GM12878 (cell line): ENCODE data around the gene SETBP1. TPM values are rescaled to one million over a fixed set of nuclear protein-coding genes. Genes with fewer than 3 reads are reported as not detected.

Experiments
- ATAC-seq: fragments of 200-7000 bp; cut with Tn5 transposase; 3 replicates; pipeline ENCODE4 v1.9.1; 2020; ENCODE audit warnings: mild to moderate bottlenecking, moderate library complexity
- BruUV-seq: library from RNA; stranded (reverse); fragments of 400-500 nt; replicated peaks from 2 replicates; lab custom pipeline; 2021; lab: Mats Ljungman, UMichigan
- CTCF ChIA-PET: fragments of 300-600 bp; sonication (Branson Sonifier 250); formaldehyde crosslinking; extraction: SDS; loops from one replicate; lab custom pipeline; 2021; ENCODE audit warnings: inconsistent platforms; lab: Yijun Ruan, JAX
- POLR2A ChIA-PET: fragments of 350-600 bp; formaldehyde crosslinking; extraction: SDS; loops from one replicate; lab custom pipeline; 2021; ENCODE audit warnings: inconsistent platforms; lab: Charles Lee
- RAD21 ChIA-PET: fragments of 300-600 bp; sonication (Branson Sonifier 250); formaldehyde crosslinking; loops from one replicate; lab custom pipeline; 2023; ENCODE audit warnings: antibody characterized with exemption; ENCODE audit not compliant: unreplicated experiment; lab: Charles Lee
- SMC1A ChIA-PET: fragments of 300-600 bp; sonication (Branson Sonifier 250); formaldehyde crosslinking; loops from one replicate; lab custom pipeline; 2023; ENCODE audit not compliant: unreplicated experiment, uncharacterized antibody; lab: Charles Lee
- DNase-seq: peaks from one replicate; pipeline ENCODE4 v3.0.0-alpha.2; 2011; ENCODE audit warnings: low read depth, low spot score
- FAIRE-seq: peaks from 3 replicates; lab custom pipeline; 2011; peaks lifted over from hg19 to GRCh38; lab: Jason Lieb, UNC
- H2AFZ ChIP-seq: 2 replicates; pipeline ENCODE4 v1.6.0; 2011; ENCODE audit warnings: low read depth, low read length, control low read depth; ENCODE audit not compliant: control insufficient read depth
- H3K27ac ChIP-seq: 2 replicates; pipeline ENCODE4 v1.5.1; 2011; ENCODE audit warnings: control low read depth; ENCODE audit not compliant: control insufficient read depth, insufficient read depth
- H3K27me3 ChIP-seq, 2 experiments: replicated peaks in 1 of 2; 2 replicates each; pipeline versions ENCODE4 v1.6.0 to v1.6.1; 2011; ENCODE audit warnings: low read length in 1 of 2; ENCODE audit not compliant: control insufficient read depth in 2 of 2, insufficient read depth in 2 of 2
- H3K36me3 ChIP-seq, 2 experiments: 2 replicates each; pipeline ENCODE4 v1.5.1; 2011; ENCODE audit warnings: low read length in 1 of 2; ENCODE audit not compliant: control insufficient read depth in 2 of 2, insufficient read depth in 2 of 2
- H3K4me1 ChIP-seq: 2 replicates; pipeline ENCODE4 v1.6.1; 2011; ENCODE audit warnings: mild to moderate bottlenecking, low read length, moderate library complexity, mixed read lengths; ENCODE audit not compliant: control insufficient read depth, insufficient read depth
- H3K4me2 ChIP-seq: 2 replicates; pipeline ENCODE4 v1.6.0; 2011; ENCODE audit warnings: control low read depth; ENCODE audit not compliant: control insufficient read depth, insufficient read depth
- H3K4me3 ChIP-seq: fragments of 200-600 bp; sonication (generic); 2 replicates; pipeline ENCODE4 v1.5.1; 2016
- H3K79me2 ChIP-seq: 2 replicates; pipeline ENCODE4 v1.6.0; 2011; ENCODE audit warnings: low read length; ENCODE audit not compliant: control insufficient read depth, insufficient read depth
- H3K9ac ChIP-seq: 2 replicates; pipeline ENCODE4 v1.8.0; 2011; ENCODE audit warnings: low read length, control low read depth, mixed read lengths; ENCODE audit not compliant: control insufficient read depth, insufficient read depth
- H3K9me3 ChIP-seq: replicated peaks from 3 replicates; pipeline ENCODE4 v1.5.1; 2011; ENCODE audit warnings: mild to moderate bottlenecking, low read length; ENCODE audit not compliant: control insufficient read depth, insufficient read depth
- H4K20me1 ChIP-seq: 2 replicates; pipeline ENCODE4 v1.6.0; 2011; ENCODE audit not compliant: control insufficient read depth, insufficient read depth
- ATF3 ChIP-seq: IDR thresholded peaks from 2 replicates; pipeline ENCODE4 v1.6.1; 2011; ENCODE audit warnings: low read depth, mild to moderate bottlenecking, low read length, moderate library complexity, borderline replicate concordance; ENCODE audit errors: extremely low read depth
- CBX3 ChIP-seq: fragments of 200-600 bp; sonication (generic); IDR thresholded peaks from 2 replicates; pipeline ENCODE4 v1.6.1; 2016; ENCODE audit warnings: low read depth, borderline replicate concordance
- EP300 ChIP-seq, 2 experiments: fragments of 150-350 bp in 1 of 2; IDR thresholded peaks; 2 replicates each; pipeline ENCODE4 v1.6.1; 2011 to 2012; ENCODE audit warnings: low read depth in 2 of 2, low read length in 2 of 2, borderline replicate concordance in 1 of 2, improper control_type of control experiment in 1 of 2, inconsistent platforms in 1 of 2; ENCODE audit not compliant: control insufficient read depth in 1 of 2
- EZH2 ChIP-seq: IDR thresholded peaks from 2 replicates; pipeline ENCODE4 v1.6.1; 2012; ENCODE audit warnings: low read depth, mild to moderate bottlenecking, control low read depth, inconsistent platforms, low read length, borderline replicate concordance; ENCODE audit not compliant: control insufficient read depth
- FOS ChIP-seq: IDR thresholded peaks from 3 replicates; pipeline ENCODE4 v1.6.1; 2011; ENCODE audit warnings: borderline replicate concordance; ENCODE audit not compliant: insufficient read length; ENCODE audit errors: extremely low read depth
- IRF4 ChIP-seq: IDR thresholded peaks from 2 replicates; pipeline ENCODE4 v1.6.1; 2011; ENCODE audit warnings: low read depth, low read length
- MTA2 ChIP-seq: fragments of 450-650 bp; IDR thresholded peaks from 2 replicates; pipeline ENCODE4 v1.6.1; 2016; ENCODE audit warnings: low read depth, mild to moderate bottlenecking, moderate library complexity
- NR2C1 ChIP-seq: fragments of 450-650 bp; IDR thresholded peaks from 2 replicates; pipeline ENCODE4 v1.6.1; 2017; ENCODE audit warnings: antibody characterized with exemption, mild to moderate bottlenecking, moderate library complexity
- PAX8 ChIP-seq: fragments of 450-650 bp; IDR thresholded peaks from 2 replicates; pipeline ENCODE4 v1.6.1; 2017; ENCODE audit warnings: mild to moderate bottlenecking, moderate library complexity
- POLR2A ChIP-seq: IDR thresholded peaks from 2 replicates; pipeline ENCODE4 v1.6.1; 2011; ENCODE audit warnings: low read depth, mild to moderate bottlenecking, low read length
- SMARCA5 ChIP-seq: fragments of 450-650 bp; IDR thresholded peaks from 2 replicates; pipeline ENCODE4 v1.6.1; 2017; ENCODE audit warnings: mild to moderate bottlenecking
- SMC3 ChIP-seq: IDR thresholded peaks from 2 replicates; pipeline ENCODE4 v1.6.1; 2011; ENCODE audit warnings: low read length, improper control_type of control experiment, borderline replicate concordance
- ZBTB4 ChIP-seq: fragments of 450-650 bp; formaldehyde crosslinking; IDR thresholded peaks from 2 replicates; pipeline ENCODE4 v1.4.0; 2022; ENCODE audit warnings: mild to moderate bottlenecking, moderate library complexity
- ZNF24 ChIP-seq: fragments of 450-650 bp; IDR thresholded peaks from 2 replicates; pipeline ENCODE4 v1.6.1; 2017; ENCODE audit warnings: antibody characterized with exemption, mild to moderate bottlenecking
- WGBS: methylation state at CpG from one replicate; pipeline ENCODE4 v1.1.6; 2016; ENCODE audit warnings: low lambda C conversion rate; ENCODE audit not compliant: insufficient replicate concordance, insufficient coverage; ENCODE audit errors: missing lambda C conversion rate; 5-methylcytosine and 5-hydroxymethylcytosine counted together
- in situ Hi-C: fragments of 300-500 bp; cut with MboI; formaldehyde crosslinking; loops from 9 replicates; pipeline ENCODE4 v1.14.3; 2018; ENCODE audit warnings: mixed read lengths
- intact Hi-C: fragments of 100-400 bp; cut with micrococcal nuclease; formaldehyde crosslinking; loops from one replicate; pipeline ENCODE4 v1.14.2; 2022; ENCODE audit not compliant: unreplicated experiment
- polyA plus RNA-seq, 11 experiments: library from polyadenylated mRNA; depleted of rRNA in 4 of 11; unstranded in 6 of 11; stranded (reverse) in 5 of 11; fragments of >200 nt; fragmentation: Nextera tagmentation in 4 of 11; fragmentation: Illumina TruSeq in 1 of 11; extraction: Ambion mirVana in 4 of 11; extraction: Trizol in 1 of 11; gene quantifications; 1 replicate in 1 of 11; 2 replicates in 10 of 11; pipeline versions ENCODE4 v1.2.1 to v1.2.3, GENCODE V29; 2011 to 2016; ENCODE audit warnings: inconsistent platforms in 2 of 11, missing spikeins in 2 of 11, low read depth in 1 of 11
- total RNA-seq, 4 experiments: library from RNA; depleted of rRNA in 3 of 4; stranded (reverse); fragments of >200 nt in 3 of 4; fragmentation: Illumina TruSeq in 1 of 4; extraction: Trizol in 1 of 4; gene quantifications; 2 replicates each; pipeline versions ENCODE4 v1.2.1 to v1.2.3, GENCODE V29; 2013 to 2021
- TF ChIP-seq, protein P1 (sequence below): IDR thresholded peaks from 2 replicates; pipeline ENCODE4 v1.6.1; 2011; ENCODE audit warnings: borderline replicate concordance, low read depth, mild to moderate bottlenecking, moderate library complexity, low read length; ENCODE audit not compliant: insufficient read depth, poor library complexity, severe bottlenecking

SETBP1 gene
- total and polyA plus RNA-seq, 10 of the 15 experiments (the other 5 are each of a cell fraction or from before 2014, with no cell fraction given) = 0.99 to 29.7 (median 8.3) TPM

DNA sequence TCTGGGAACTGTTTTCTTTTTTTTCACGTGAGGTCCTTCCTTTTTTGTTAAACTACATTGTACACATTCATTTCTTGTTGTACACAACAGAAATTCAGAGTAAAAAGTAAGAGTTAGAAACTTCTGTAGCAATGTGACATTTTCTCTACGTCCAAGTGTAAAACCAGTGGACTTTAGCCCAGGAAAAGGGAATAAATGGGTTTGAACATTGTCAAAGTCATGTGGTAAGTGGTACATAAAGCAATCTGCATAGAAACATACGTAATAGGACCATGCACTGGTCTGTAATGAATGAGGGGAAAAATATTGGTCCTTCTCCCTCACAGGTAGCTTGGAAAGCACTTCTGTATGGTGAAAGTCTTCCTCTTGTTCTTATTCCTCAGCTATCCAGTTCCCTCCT lies 421.4 kb downstream of the SETBP1 start:
- DNase-seq (no peak), FAIRE-seq (no peak), ATAC-seq (no peak)
- H3K9ac ChIP-seq = no peak overlapping the region
- ChIA-PET CTCF (interaction anchor here (0.8 to 1.5 kb wide), 5 partner anchors 15 to 201 kb away, joined by 3 to 8 read pairs (median 3); no protein-coding TSS in a partner anchor), POLR2A (interaction anchor here (1.4 kb wide), 1 partner anchor 8 kb away, joined by 3 read pairs; no protein-coding TSS in a partner anchor), RAD21 (interaction anchor here (1.1 to 6.3 kb wide), 3 partner anchors 95 to 215 kb away, joined by 3 to 37 read pairs (median 6); no protein-coding TSS in a partner anchor), SMC1A (interaction anchor here (0.9 to 6.9 kb wide), 14 partner anchors 9 to 372 kb away, joined by 3 to 46 read pairs (median 4); no protein-coding TSS in a partner anchor)
- 0 out of 2 replicates have a peak overlapping the region, but pooled peaks have one; percentile 26 for H3K27ac ChIP-seq
- H3K27me3 ChIP-seq = no peaks in the 10 kb centered on the region
- no peak overlapping the region for H2AFZ ChIP-seq
- H3K4me1 ChIP-seq = peaks cover 52% of the 10 kb centered on the region
- H3K36me3 ChIP-seq = no peaks in the 10 kb centered on the region
- H3K9me3 ChIP-seq = no peaks in the 10 kb centered on the region
- 95% methylated on average over 3 of the region's 3 CpGs for WGBS
- BruUV-seq = no TSS peak
- in situ Hi-C loops = no loop called here
- no peaks in the 10 kb centered on the region for H4K20me1 ChIP-seq
- intact Hi-C loops = loop anchor here (2.0 kb wide), 1 partner anchor 65 kb away; no protein-coding TSS in a partner anchor
- no peak overlapping the region for H3K4me3 ChIP-seq
- TF ChIP-seq NR2C1 (no peak), EP300 (IDR thresholded peaks at IDR 0.05; ENCODE audit: borderline replicate concordance in 1 of 2, control insufficient read depth in 1 of 2, low read depth in 2 of 2, low read length in 2 of 2) (no peak), ZBTB4 (CRISPR knock-in tag) (no peak), POLR2A (no peak), FOS (no peak), PAX8 (no peak), IRF4 (no peak), ATF3 (no peak), ZNF24 (no peak), EZH2 (no peak), SMARCA5 (no peak), MTA2 (no peak), SMC3 (no peak), CBX3 (no peak)
- TF ChIP-seq, protein P1, sequence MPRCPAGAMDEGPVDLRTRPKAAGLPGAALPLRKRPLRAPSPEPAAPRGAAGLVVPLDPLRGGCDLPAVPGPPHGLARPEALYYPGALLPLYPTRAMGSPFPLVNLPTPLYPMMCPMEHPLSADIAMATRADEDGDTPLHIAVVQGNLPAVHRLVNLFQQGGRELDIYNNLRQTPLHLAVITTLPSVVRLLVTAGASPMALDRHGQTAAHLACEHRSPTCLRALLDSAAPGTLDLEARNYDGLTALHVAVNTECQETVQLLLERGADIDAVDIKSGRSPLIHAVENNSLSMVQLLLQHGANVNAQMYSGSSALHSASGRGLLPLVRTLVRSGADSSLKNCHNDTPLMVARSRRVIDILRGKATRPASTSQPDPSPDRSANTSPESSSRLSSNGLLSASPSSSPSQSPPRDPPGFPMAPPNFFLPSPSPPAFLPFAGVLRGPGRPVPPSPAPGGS = no peak
- H3K79me2 ChIP-seq = no peaks in the 10 kb centered on the region
- no peak overlapping the region for H3K4me2 ChIP-seq
